ENCODE measurements around the gene FIBCD1. TPM values are rescaled to one million over a fixed set of nuclear protein-coding genes. Genes with fewer than 3 reads are reported as not detected.

Gene FIBCD1
- total RNA-seq, 1 donor from 2014 or later, result not detected

DNA sequence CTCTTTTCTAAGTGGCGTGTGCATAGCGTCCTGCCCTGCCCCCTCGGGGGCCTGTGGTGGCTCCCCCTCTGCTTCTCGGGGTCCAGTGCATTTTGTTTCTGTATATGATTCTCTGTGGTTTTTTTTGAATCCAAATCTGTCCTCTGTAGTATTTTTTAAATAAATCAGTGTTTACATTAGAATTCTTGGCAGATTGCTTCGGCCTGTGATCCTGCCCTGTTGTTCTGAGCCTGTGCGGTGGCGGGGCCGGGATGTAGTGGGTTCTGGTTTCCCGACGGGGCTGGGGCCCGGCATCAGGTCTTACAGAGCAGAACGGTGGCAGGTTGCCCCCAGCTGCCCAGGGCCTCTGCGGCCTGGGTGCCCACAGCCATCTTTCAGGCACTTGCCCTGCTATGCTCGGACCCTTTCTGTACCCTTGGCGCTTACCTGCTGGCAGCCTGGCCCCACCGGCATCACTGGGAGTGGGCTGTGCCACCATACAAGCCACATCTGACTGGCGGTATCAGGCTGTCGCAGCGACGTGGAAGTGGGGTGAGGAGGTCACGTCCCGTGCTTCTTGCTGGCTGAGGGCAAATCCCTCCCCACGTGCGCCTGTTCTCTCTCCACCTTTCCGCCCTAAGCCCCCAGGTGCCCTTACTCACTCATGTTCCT, 51.4 kb downstream of the FIBCD1 start:
- H3K4me3 ChIP-seq, result no peak overlapping the region
- DNase-seq (ENCODE audit: low spot score in 2 of 2), result no peak
- intact Hi-C loops (cut with DNase I), result no loop called here
- H3K9me3 ChIP-seq, result no peaks in the 10 kb centered on the region
- H3K27ac ChIP-seq, result no peak overlapping the region
- TF ChIP-seq, protein P1, sequence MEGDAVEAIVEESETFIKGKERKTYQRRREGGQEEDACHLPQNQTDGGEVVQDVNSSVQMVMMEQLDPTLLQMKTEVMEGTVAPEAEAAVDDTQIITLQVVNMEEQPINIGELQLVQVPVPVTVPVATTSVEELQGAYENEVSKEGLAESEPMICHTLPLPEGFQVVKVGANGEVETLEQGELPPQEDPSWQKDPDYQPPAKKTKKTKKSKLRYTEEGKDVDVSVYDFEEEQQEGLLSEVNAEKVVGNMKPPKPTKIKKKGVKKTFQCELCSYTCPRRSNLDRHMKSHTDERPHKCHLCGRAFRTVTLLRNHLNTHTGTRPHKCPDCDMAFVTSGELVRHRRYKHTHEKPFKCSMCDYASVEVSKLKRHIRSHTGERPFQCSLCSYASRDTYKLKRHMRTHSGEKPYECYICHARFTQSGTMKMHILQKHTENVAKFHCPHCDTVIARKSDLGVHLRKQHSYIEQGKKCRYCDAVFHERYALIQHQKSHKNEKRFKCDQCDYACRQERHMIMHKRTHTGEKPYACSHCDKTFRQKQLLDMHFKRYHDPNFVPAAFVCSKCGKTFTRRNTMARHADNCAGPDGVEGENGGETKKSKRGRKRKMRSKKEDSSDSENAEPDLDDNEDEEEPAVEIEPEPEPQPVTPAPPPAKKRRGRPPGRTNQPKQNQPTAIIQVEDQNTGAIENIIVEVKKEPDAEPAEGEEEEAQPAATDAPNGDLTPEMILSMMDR (IDR thresholded peaks at IDR 0.05), result no peak
- H3K27me3 ChIP-seq, result no peaks in the 10 kb centered on the region
- peaks cover 0 to 6% of the 10 kb centered on the region in 2 donors for H3K4me1 ChIP-seq
- peaks cover 84 to 97% of the 10 kb centered on the region in 2 donors for H3K36me3 ChIP-seq

DNA sequence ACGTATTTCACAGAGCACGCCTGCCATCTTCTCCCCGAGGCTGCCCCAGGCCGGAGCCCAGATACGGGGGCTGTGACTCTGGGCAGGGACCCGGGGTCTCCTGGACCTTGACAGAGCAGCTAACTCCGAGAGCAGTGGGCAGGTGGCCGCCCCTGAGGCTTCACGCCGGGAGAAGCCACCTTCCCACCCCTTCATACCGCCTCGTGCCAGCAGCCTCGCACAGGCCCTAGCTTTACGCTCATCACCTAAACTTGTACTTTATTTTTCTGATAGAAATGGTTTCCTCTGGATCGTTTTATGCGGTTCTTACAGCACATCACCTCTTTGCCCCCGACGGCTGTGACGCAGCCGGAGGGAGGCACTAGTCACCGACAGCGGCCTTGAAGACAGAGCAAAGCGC, 52.1 kb downstream of the FIBCD1 start:
- no peak for DNase-seq (ENCODE audit: low spot score in 2 of 2)
- TF ChIP-seq, protein P1 (IDR thresholded peaks at IDR 0.05), result no peak
- no peaks in the 10 kb centered on the region for H3K27me3 ChIP-seq
- no peak overlapping the region for H3K27ac ChIP-seq
- intact Hi-C loops (cut with DNase I), result no loop called here
- no peaks in the 10 kb centered on the region for H3K9me3 ChIP-seq
- H3K4me1 ChIP-seq, result peaks cover 0 to 6% of the 10 kb centered on the region in 2 donors
- H3K4me3 ChIP-seq, result no peak overlapping the region
- H3K36me3 ChIP-seq, result peaks cover 89 to 97% of the 10 kb centered on the region in 2 donors

DNA sequence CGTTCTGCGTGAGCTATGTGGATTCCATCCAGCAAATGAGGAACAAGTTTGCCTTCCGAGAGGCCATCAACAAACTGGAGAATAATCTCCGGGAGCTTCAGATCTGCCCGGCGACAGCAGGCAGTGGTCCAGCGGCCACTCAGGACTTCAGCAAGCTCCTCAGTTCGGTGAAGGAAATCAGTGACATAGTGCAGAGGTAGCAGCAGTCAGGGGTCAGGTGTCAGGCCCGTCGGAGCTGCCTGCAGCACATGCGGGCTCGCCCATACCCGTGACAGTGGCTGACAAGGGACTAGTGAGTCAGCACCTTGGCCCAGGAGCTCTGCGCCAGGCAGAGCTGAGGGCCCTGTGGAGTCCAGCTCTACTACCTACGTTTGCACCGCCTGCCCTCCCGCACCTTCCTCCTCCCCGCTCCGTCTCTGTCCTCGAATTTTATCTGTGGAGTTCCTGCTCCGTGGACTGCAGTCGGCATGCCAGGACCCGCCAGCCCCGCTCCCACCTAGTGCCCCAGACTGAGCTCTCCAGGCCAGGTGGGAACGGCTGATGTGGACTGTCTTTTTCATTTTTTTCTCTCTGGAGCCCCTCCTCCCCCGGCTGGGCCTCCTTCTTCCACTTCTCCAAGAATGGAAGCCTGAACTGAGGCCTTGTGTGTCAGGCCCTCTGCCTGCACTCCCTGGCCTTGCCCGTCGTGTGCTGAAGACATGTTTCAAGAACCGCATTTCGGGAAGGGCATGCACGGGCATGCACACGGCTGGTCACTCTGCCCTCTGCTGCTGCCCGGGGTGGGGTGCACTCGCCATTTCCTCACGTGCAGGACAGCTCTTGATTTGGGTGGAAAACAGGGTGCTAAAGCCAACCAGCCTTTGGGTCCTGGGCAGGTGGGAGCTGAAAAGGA, 53.3 kb downstream of the FIBCD1 start:
- Histone ChIP-seq H3K27me3 (no peaks in the 10 kb centered on the region), H3K4me3 (no peak overlapping the region), H3K36me3 (peaks cover 92 to 97% of the 10 kb centered on the region in 2 donors), H3K4me1 (peaks cover 0 to 6% of the 10 kb centered on the region in 2 donors), H3K9me3 (no peaks in the 10 kb centered on the region), H3K27ac (no peak overlapping the region)
- no peak for DNase-seq (ENCODE audit: low spot score in 2 of 2)
- intact Hi-C loops (cut with DNase I), result no loop called here
- TF ChIP-seq, protein P1 (IDR thresholded peaks at IDR 0.05), result no peak

DNA sequence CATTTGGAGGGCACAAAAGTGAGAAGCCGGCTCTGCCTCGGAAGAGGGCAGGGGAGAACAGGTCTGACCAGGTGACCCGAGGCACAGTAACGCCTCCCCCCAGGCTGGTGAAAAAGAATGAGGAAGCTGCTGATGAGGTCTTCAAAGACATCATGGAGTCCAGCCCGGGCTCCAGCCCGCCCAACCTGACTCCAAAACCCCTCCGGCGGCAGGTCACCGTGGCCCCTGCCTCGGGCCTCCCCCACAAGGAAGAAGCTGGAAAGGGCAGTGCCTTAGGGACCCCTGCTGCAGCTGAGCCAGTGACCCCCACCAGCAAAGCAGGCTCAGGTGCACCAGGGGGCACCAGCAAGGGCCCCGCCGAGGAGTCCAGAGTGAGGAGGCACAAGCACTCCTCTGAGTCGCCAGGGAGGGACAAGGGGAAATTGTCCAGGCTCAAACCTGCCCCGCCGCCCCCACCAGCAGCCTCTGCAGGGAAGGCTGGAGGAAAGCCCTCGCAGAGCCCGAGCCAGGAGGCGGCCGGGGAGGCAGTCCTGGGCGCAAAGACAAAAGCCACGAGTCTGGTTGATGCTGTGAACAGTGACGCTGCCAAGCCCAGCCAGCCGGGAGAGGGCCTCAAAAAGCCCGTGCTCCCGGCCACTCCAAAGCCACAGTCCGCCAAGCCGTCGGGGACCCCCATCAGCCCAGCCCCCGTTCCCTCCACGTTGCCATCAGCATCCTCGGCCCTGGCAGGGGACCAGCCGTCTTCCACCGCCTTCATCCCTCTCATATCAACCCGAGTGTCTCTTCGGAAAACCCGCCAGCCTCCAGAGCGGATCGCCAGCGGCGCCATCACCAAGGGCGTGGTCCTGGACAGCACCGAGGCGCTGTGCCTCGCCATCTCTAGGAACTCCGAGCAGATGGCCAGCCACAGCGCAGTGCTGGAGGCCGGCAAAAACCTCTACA, 54.2 kb downstream of the FIBCD1 start:
- H3K4me1 ChIP-seq, result peaks cover 0 to 6% of the 10 kb centered on the region in 2 donors
- no peak overlapping the region for H3K4me3 ChIP-seq
- no peak for DNase-seq (ENCODE audit: low spot score in 2 of 2)
- intact Hi-C loops (cut with DNase I), result no loop called here
- H3K27me3 ChIP-seq, result no peaks in the 10 kb centered on the region
- no peak overlapping the region for H3K27ac ChIP-seq
- no peaks in the 10 kb centered on the region for H3K9me3 ChIP-seq
- TF ChIP-seq, protein P1 (IDR thresholded peaks at IDR 0.05), result no peak
- H3K36me3 ChIP-seq, result peaks cover 92 to 97% of the 10 kb centered on the region in 2 donors

DNA sequence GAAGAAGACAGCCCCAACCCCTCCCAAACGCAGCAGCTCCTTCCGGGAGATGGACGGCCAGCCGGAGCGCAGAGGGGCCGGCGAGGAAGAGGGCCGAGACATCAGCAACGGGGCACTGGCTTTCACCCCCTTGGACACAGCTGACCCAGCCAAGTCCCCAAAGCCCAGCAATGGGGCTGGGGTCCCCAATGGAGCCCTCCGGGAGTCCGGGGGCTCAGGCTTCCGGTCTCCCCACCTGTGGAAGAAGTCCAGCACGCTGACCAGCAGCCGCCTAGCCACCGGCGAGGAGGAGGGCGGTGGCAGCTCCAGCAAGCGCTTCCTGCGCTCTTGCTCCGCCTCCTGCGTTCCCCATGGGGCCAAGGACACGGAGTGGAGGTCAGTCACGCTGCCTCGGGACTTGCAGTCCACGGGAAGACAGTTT, 54.9 kb downstream of the FIBCD1 start:
- Histone ChIP-seq H3K36me3 (peaks cover 94 to 99% of the 10 kb centered on the region in 2 donors), H3K27ac (no peak overlapping the region)

More for the DNA sequence above, 54.9 kb downstream of the FIBCD1 start:
- H3K9me3 ChIP-seq, result no peaks in the 10 kb centered on the region
- DNase-seq (ENCODE audit: low spot score in 2 of 2), result no peak
- intact Hi-C loops (cut with DNase I), result no loop called here
- no peak overlapping the region for H3K4me3 ChIP-seq
- TF ChIP-seq, protein P1 (IDR thresholded peaks at IDR 0.05), result no peak
- H3K4me1 ChIP-seq, result peaks cover 0 to 6% of the 10 kb centered on the region in 2 donors
- H3K27me3 ChIP-seq, result no peaks in the 10 kb centered on the region
